NCI-H82 (cell line): ENCODE results near the gene SLC2A4RG.
A peak's percentile ranks its signal among the peaks of the same experiment; 100 is the strongest.
"Not testable (repeated sequence)": the region's sequence is repeated elsewhere in the genome, so short reads cannot be mapped to it uniquely, and the experiment has no call there.

Experiments
- DNase-seq: peaks from one replicate; lab custom pipeline; 2025; lab: John Stamatoyannopoulos, UW

SLC2A4RG gene

GRCh38 chr20:63714858-63715257 is 24.7 kb upstream of the SLC2A4RG start:
- no peak for DNase-seq

GRCh38 chr20:63718996-63719395 is 20.6 kb upstream of the SLC2A4RG start:
- no peak for DNase-seq

- DNase-seq: not testable (repeated sequence)
Observed at GRCh38 chr20:63722967-63723622, 16.5 kb upstream of the SLC2A4RG start.

GRCh38 chr20:63730189-63730733 is 9.3 kb upstream of the SLC2A4RG start:
- not testable (repeated sequence) for DNase-seq

- DNase-seq: no peak
Observed at GRCh38 chr20:63731410-63731809, 8.2 kb upstream of the SLC2A4RG start.

- DNase-seq: no peak
Observed at GRCh38 chr20:63732118-63733095, 7.2 kb upstream of the SLC2A4RG start.

- no peak for DNase-seq
Observed at GRCh38 chr20:63733117-63733516, 6.5 kb upstream of the SLC2A4RG start.

- DNase-seq: no peak
Observed at GRCh38 chr20:63733579-63734081, 5.9 kb upstream of the SLC2A4RG start.

GRCh38 chr20:63734111-63734945 is 5.2 kb upstream of the SLC2A4RG start:
- DNase-seq: no peak

GRCh38 chr20:63734946-63735858 is 4.4 kb upstream of the SLC2A4RG start:
- DNase-seq: no peak

GRCh38 chr20:63735859-63736718 is 3.5 kb upstream of the SLC2A4RG start, which contains the start of gene LIME1:
Gene LIME1, plus strand, starts transcription at chr20:63736664. Its CDS starts 886 bp downstream, at chr20:63737550.
- DNase-seq: no peak

GRCh38 chr20:63736893-63737694 is 2.5 kb upstream of the SLC2A4RG start:
- DNase-seq: no peak

- DNase-seq: no peak
Observed at GRCh38 chr20:63737695-63737944, 2.0 kb upstream of the SLC2A4RG start.

- DNase-seq: no peak
Observed at GRCh38 chr20:63737945-63738686, 1.5 kb upstream of the SLC2A4RG start.

- DNase-seq: peak; percentile 58
Observed at GRCh38 chr20:63738687-63739129, 868 bp upstream of the SLC2A4RG start.

- peak; percentile 55 for DNase-seq
Observed at GRCh38 chr20:63740070-63740626, 572 bp downstream of the SLC2A4RG start.

- peak; percentile 88 for DNase-seq
Observed at GRCh38 chr20:63740627-63741353, 1.2 kb downstream of the SLC2A4RG start.
